Osteocyte (in vitro differentiated cells): Measurements from ENCODE around the gene INTS7. TPM values are rescaled to one million over a fixed set of nuclear protein-coding genes. Genes with fewer than 3 reads are reported as not detected.
"Not testable (repeated sequence)": the region's sequence is repeated elsewhere in the genome, so short reads cannot be mapped to it uniquely, and the experiment has no call there.

ENCODE experiments used
- DNase-seq: peaks from one replicate; pipeline ENCODE4 v3.0.0; 2021; ENCODE audit warnings: mixed read lengths; ENCODE audit not compliant: unreplicated experiment; ENCODE audit errors: extremely low spot score
- H3K27ac Mint-ChIP-seq: one replicate; pipeline ENCODE4 v1.8.0; 2021; ENCODE audit warnings: mild to moderate bottlenecking, mixed read lengths; ENCODE audit not compliant: unreplicated experiment
- H3K27me3 Mint-ChIP-seq: one replicate; pipeline ENCODE4 v1.8.0; 2021; ENCODE audit warnings: mixed read lengths; ENCODE audit not compliant: unreplicated experiment
- H3K36me3 Mint-ChIP-seq: one replicate; pipeline ENCODE4 v1.8.0; 2021; ENCODE audit warnings: mixed read lengths; ENCODE audit not compliant: unreplicated experiment
- H3K4me1 Mint-ChIP-seq: one replicate; pipeline ENCODE4 v1.8.0; 2021; ENCODE audit warnings: mixed read lengths; ENCODE audit not compliant: unreplicated experiment
- H3K4me3 Mint-ChIP-seq: one replicate; pipeline ENCODE4 v1.8.0; 2021; ENCODE audit warnings: mild to moderate bottlenecking, moderate library complexity, mixed read lengths; ENCODE audit not compliant: unreplicated experiment
- H3K9me3 Mint-ChIP-seq: one replicate; pipeline ENCODE4 v1.8.0; 2021; ENCODE audit warnings: mixed read lengths; ENCODE audit not compliant: unreplicated experiment
- CTCF ChIP-seq: fragments of 200-600 bp; sonication (generic); IDR thresholded peaks from 2 replicates; pipeline ENCODE4 v1.5.0; 2021; ENCODE audit warnings: antibody characterized with exemption, mild to moderate bottlenecking, moderate library complexity
- total RNA-seq: library from RNA; stranded (reverse); gene quantifications from 2 replicates; pipeline ENCODE4 v1.2.1, GENCODE V29; 2021

Gene INTS7
- total RNA-seq, 1 donor from 2014 or later = 18.4 TPM

DNA sequence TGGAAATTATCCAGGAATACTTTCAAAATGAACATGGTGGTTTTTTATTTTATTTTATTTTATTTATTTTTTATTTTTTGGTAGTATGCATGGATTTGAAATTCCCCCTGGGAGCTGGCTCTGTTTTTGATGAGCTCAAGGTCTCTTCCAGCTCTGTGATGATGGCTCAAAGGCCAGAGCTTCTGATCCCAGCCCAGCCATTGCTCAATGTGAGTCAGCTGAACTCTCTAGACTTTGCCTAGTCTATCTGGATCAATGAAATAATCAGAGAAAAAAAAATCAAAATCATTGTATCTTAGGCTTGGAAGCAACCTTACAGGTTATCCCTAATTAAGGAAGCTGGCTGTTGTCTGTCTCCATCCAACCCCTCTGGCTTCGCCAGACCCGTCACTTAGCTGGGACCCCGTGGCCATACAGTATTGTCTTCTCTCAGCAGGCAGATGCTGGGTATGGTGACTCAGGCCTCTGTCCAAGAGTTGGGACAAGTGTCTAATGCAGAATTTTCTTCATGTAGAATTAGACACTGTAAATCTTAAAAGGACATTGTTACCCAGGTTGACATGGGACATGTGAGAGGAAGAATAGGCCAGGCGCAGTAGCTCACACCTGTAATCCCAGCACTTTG is 114.6 kb downstream of the INTS7 start:
- no peaks in the 10 kb centered on the region for H3K9me3 Mint-ChIP-seq
- no peaks in the 10 kb centered on the region for H3K36me3 Mint-ChIP-seq
- H3K4me1 Mint-ChIP-seq = peaks cover 23% of the 10 kb centered on the region
- no peak overlapping the region for H3K27ac Mint-ChIP-seq
- H3K27me3 Mint-ChIP-seq = no peaks in the 10 kb centered on the region
- TF ChIP-seq CTCF = no peak
- no peak overlapping the region for H3K4me3 Mint-ChIP-seq
- DNase-seq = no peak

DNA sequence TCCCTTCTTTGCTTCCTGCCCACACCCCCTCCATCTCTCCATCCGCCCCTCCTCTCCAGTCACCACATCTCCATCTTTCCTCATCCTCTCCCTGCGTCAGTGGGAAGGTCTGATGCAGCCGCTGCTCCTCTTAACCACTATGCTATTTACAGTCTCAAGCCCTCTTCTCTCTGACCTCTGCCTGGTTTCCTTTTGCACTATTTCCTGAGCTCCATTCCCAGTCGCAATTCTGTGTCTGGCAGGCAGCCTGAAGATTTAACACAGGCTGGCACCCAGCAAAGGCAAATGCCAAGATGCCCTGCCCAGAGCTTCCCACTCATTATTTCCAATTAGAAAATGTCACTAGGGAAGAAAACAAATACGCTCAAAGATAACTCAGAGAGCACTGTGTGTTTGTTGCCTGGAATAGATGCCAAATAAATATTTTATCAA is 115.2 kb downstream of the INTS7 start:
- Mint-ChIP-seq H3K4me3 (no peak overlapping the region), H3K27me3 (no peaks in the 10 kb centered on the region)
- no peak for DNase-seq

DNA sequence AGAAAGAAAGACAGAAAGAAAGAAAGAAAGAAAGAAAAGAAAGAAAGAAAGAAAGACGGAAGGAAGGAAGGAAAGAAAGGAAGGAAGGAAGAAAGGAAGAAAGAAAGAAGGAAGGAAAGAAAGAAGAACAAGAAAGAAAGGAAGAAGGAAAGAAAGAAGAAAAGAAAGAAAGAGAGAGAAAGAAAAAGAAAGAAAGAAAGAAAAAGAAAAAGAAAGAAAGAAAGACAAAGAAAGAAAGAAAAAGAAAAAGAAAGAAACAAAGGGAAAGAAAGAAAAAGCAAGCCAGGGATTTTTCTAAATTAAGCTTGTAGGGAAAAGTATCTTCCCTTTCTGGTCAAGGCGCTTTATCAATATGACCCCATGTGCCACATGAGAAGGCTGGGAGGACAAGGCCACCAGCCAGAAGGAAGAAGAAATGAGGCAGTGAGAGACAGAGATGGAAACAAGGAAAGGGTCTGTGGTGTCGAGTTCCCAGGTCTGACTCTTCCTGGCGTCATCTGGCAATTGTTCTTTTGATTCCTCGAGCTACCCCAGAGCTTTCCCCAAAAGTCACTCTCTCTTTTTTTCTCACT is 116.4 kb downstream of the INTS7 start:
- no peaks in the 10 kb centered on the region for H3K36me3 Mint-ChIP-seq
- DNase-seq = no peak
- no peak for TF ChIP-seq CTCF
- no peaks in the 10 kb centered on the region for H3K27me3 Mint-ChIP-seq
- peaks cover 23% of the 10 kb centered on the region for H3K4me1 Mint-ChIP-seq
- H3K27ac Mint-ChIP-seq = no peak overlapping the region
- no peak overlapping the region for H3K4me3 Mint-ChIP-seq
- H3K9me3 Mint-ChIP-seq = no peaks in the 10 kb centered on the region

More for the DNA sequence above, 115.2 kb downstream of the INTS7 start:
- H3K4me1 Mint-ChIP-seq = peaks cover 23% of the 10 kb centered on the region
- H3K9me3 Mint-ChIP-seq = no peaks in the 10 kb centered on the region
- no peak for TF ChIP-seq CTCF
- H3K27ac Mint-ChIP-seq = peak overlapping the region; percentile 2
- no peaks in the 10 kb centered on the region for H3K36me3 Mint-ChIP-seq

- H3K27ac Mint-ChIP-seq, DNase-seq, H3K4me3 Mint-ChIP-seq, H3K36me3 Mint-ChIP-seq, H3K9me3 Mint-ChIP-seq: not testable (repeated sequence)
- Mint-ChIP-seq H3K4me1 (peaks cover 23% of the 10 kb centered on the region), H3K27me3 (peaks cover 10% of the 10 kb centered on the region)
Observed at GRCh38 chr1:211916458-211916857, 118.9 kb downstream of the INTS7 start.

DNA sequence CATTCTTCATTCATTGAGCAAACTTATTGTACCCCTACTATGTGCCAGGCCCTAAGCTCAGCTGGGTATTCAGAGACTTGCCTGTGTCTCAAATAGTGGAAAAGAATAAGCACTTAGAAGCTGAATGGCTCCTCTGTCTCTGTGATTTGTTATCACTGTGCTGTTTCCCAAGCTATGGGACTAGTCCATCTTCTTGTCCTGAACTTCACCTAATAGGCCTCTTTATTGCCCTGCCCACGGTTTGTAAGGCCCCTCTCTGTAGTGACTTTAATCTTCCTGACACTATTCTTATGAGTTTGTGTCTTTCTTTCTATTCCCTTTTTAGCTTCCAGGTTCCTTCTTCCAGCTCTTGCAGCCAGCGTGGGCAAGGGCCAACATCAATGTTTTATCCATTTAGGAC is 119.4 kb downstream of the INTS7 start:
- Mint-ChIP-seq H3K36me3 (no peaks in the 10 kb centered on the region), H3K4me3 (no peak overlapping the region), H3K27ac (no peak overlapping the region), H3K27me3 (peaks cover 10% of the 10 kb centered on the region), H3K4me1 (peaks cover 22% of the 10 kb centered on the region), H3K9me3 (no peaks in the 10 kb centered on the region)
- no peak for TF ChIP-seq CTCF
- DNase-seq = no peak
